Measurements from ENCODE around the gene C1orf226.
"Not testable (repeated sequence)": the region's sequence is repeated elsewhere in the genome, so short reads cannot be mapped to it uniquely, and the experiment has no call there.

The C1orf226 gene

GRCh38 chr1:162407539-162407938 is 26.0 kb downstream of the C1orf226 start:
- no peak overlapping the region for H3K27ac ChIP-seq
- TF ChIP-seq ZFX (IDR thresholded peaks at IDR 0.05) (no peak), CTCF (conservative IDR thresholded peaks at IDR 0.05) (no peak)

- TF ChIP-seq CTCF (conservative IDR thresholded peaks at IDR 0.05) (no peak), ZFX (IDR thresholded peaks at IDR 0.05) (no peak)
These were observed 30.5 kb downstream of the C1orf226 start, which contains the start of gene SH2D1B for GRCh38 chr1:162412002-162412401. TSS of gene SH2D1B (minus strand) at chr1:162412136. CDS start at chr1:162412016, 120 bp downstream.

GRCh38 chr1:162416215-162416614 is 34.7 kb downstream of the C1orf226 start:
- TF ChIP-seq ZFX (IDR thresholded peaks at IDR 0.05) (no peak), CTCF (conservative IDR thresholded peaks at IDR 0.05) (no peak)
- no peak overlapping the region for H3K27ac ChIP-seq

More at GRCh38 chr1:162412002-162412401, 30.5 kb downstream of the C1orf226 start, which contains the start of gene SH2D1B:
- H3K27ac ChIP-seq: no peak within 1 kb of the TSS

GRCh38 chr1:162416909-162417308 is 35.4 kb downstream of the C1orf226 start:
- H3K27ac ChIP-seq: no peak overlapping the region
- TF ChIP-seq ZFX (IDR thresholded peaks at IDR 0.05): no peak
- TF ChIP-seq CTCF (conservative IDR thresholded peaks at IDR 0.05): no peak

- TF ChIP-seq ZFX (IDR thresholded peaks at IDR 0.05) (no peak), CTCF (conservative IDR thresholded peaks at IDR 0.05) (no peak)
- no peak overlapping the region for H3K27ac ChIP-seq
These were observed 36.1 kb downstream of the C1orf226 start for GRCh38 chr1:162417650-162418049.

- not testable (repeated sequence) for H3K27ac ChIP-seq
These were observed 37.1 kb downstream of the C1orf226 start for GRCh38 chr1:162418584-162418983.

- not testable (repeated sequence) for H3K27ac ChIP-seq
These were observed 38.0 kb downstream of the C1orf226 start for GRCh38 chr1:162419450-162419931.

- TF ChIP-seq CTCF (conservative IDR thresholded peaks at IDR 0.05): no peak
- TF ChIP-seq ZFX (IDR thresholded peaks at IDR 0.05): no peak
- no peak overlapping the region for H3K27ac ChIP-seq
These were observed 38.6 kb downstream of the C1orf226 start for GRCh38 chr1:162420120-162420519.

All from C4-2B (cell line).